Stimulated activated CD4-positive, alpha-beta T cell treated with anti-CD3 and anti-CD28 coated beads, Interleukin-2, amount 100 ng/mL, for 48 hours (primary cell): ENCODE results near the gene NFIX.

Experiments
- DNase-seq, 2 donors: peaks; one replicate each; pipeline ENCODE4 v3.0.0-alpha.2; 2020

Gene NFIX

DNA sequence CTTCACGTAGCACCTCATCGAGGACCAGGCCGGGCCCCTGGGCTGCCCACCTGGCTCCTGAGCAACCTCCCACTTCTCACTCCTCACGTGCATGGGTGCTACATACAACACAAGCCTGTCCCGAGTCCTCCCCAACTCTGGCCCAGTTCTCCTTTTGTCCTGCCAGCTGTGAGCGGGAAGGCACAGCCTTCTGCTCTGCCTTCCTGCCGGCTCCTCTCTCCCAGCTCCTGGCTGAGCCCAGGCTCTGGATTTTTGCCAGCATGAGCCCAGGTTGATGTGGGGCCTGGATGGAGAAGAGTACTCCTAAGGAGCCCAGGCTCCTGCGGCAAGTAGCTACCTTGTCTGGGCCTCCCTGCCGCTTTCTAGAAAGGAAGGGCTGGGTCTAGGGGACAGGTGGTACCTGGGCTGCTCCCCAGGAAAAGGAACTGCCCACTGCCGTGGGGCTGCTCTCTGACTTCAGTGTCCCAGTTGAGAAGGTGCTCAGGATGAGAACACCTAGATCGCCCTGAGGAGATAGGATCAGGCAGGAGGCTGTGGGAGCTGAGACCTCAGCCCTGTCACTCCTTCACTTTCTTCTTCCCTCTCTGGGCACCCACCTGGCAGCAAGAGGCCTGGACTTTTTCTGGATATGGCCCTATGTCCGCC, 83.7 kb downstream of the NFIX start:
- DNase-seq = no peak

- no peak for DNase-seq
These were observed 84.3 kb downstream of the NFIX start for GRCh38 chr19:13079542-13079986.

DNA sequence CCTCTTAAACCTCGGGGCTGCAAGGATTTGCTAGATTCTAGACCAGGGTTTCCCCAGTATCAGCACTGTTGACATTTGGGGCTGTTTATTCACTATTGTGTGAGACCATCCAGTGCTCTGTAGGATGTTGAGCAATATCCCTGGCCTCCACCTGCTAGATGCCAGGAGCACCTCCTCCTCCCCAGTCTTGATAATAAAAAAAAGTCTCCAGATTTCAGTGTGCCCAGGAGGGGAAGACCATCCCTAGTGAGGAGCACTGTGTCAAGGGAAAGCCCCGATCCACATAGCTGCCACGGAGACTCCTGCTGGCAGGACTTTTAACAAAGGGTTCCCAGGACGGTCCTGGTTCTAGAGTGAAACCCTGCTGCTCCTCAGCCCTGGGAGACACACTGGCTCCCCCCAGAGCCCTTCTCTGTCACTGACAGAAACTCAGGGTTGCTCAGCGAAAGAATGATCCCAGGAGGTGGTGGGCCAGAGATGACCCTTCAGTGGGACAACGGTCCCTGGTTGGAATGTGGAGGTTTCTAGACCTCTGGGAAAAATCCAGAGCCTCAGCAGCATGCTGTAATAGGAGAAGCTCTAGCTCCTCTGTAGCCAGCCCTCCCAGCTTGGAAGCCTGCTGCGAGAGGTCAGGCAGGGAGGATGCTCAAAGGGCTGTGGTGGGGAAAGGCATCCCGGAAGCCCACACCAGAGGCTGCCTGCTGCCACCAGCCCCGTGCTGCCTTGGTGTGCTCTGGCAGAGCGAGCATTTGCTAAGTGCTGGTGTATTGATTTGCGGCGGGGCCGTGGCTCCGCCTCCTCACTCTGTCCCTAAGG, 87.1 kb downstream of the NFIX start:
- no peak for DNase-seq

GRCh38 chr19:13083008-13083404, 87.7 kb downstream of the NFIX start:
- no peak for DNase-seq

DNA sequence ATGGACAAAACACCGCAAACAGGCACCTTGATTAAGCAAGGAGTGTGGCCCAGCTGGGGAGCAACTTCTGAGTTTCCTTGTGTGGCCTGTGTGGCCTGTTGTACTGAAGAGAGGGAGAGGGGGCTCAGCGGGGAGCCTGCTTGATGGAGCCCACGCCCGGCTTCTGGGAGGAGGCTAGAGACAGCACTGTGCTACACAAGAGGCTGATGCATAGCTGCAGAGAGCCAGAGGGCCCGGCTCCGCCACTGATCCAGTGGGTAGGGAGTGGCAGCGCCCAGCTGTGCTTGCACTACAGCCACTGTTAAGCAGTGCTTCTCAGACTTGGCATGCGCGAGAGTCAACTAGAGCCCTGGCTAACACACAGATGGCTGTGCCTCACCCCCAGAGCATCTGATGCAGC, 88.4 kb downstream of the NFIX start:
- no peak for DNase-seq

DNA sequence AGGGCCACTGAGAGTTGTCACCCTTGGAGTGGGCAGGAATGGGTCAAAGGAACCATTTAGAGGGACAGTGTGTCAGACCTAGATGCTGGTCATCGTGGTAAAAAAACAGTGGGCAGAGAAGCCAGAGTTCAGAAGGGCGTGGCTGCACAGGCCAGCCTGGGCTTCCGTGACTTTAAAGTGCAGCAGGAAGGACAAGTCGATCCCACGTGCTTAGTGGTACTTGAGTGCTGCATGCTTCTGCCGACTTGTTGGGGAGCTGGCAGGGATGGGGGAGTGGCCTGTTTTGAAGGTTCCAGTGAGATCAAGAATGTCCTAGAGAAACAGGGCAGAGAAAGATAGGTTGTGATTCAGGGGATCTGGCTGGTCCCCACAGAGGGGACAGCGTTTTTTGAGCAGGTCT, 90.4 kb downstream of the NFIX start:
- DNase-seq = no peak

- no peak for DNase-seq
These were observed 91.1 kb downstream of the NFIX start for GRCh38 chr19:13086341-13086740.

DNA sequence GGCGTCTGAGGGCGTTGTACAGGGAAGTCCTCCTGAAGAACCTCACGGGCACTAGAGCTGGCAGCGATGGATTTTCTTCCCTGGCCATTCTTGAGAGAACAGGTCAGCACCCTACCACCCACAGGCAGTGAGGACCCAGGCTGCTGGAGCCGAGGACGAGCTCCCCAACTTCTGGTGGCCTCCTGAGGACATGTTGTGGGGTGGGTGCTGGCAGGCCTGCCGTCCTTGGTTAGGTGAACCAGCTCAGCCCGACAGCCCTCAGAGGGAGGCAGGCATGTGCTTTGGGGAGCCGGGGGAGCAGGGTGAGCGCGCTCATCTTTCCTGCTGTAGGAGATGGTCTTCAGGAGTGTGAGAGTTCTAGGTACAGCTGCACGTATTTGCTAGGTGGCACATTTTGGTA, 92.0 kb downstream of the NFIX start:
- DNase-seq = no peak

GRCh38 chr19:13087795-13088537, 92.7 kb downstream of the NFIX start:
- no peak for DNase-seq

DNA sequence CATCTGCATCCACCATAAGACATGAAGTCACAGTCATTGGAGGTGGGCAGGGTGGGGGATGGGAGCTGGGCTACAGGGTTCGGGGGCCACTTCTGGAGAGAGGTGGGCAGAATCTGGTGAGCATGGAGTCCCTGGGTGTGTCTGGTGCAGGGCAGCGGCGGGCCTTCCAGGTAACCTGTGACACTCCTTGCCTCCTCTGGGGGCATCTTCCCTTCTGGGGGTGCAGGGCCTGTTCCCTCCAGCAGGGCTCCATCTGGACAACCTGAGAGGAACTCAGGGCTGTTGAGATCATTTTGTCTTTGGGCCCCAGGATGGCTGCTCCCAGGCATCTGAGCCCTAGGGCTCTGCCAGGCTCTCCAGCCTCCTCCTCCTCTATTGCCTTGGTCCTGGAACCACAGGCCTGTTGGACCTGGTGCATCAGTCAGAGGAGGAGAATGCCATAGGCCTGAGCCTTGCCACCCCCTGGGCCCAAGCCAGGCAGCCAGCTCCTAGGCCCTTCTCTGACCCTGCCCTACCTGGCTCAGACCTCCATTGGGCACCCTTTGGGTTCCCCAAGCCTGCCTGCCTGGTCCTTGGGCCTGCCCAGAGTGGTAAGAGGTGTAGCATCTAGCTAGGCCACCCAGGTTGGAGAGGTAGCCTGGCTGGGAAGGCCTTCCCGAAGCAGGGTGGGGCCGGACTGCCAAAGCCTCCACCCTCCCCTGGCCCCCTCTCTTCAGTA, 94.0 kb downstream of the NFIX start:
- DNase-seq = no peak

GRCh38 chr19:13089857-13090507, 94.7 kb downstream of the NFIX start:
- no peak for DNase-seq

DNA sequence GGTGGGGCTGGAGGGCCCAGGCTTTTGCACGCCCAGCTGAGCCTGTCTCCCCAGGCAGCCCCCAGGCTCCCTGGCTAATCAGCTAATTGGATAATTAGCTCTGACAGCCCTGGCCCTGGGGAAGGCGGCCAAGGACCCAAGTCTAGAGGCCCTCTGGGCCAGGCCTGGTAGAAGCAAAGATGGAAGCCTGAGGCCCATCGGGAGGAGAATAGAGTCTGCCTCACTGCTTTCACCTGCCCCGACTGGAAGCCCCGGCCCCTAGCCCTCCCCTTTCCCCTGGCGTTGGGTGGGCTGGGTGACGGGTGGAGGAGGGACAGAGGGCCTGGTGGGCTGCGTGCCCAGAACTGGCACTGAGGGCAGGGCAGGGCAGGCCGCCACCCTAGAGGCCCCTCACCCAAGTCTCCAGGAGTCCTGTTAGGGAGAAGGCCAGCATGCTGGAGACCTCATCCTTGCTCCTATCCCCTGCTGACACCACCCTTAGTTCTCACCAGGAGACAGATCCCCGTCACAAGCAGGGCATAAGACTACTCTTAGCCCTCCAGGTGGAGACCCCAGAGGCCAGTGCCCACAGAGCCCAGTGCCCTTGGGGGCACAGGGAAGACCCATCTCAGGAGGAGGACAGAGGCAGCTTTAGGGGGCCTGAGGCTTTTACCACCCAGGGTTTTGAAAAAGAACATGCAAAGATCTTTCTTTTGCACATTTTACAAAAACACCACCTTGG, 95.4 kb downstream of the NFIX start:
- no peak for DNase-seq

- no peak for DNase-seq
These were observed 96.3 kb downstream of the NFIX start for GRCh38 chr19:13091400-13092157.

- DNase-seq = no peak
These were observed 96.9 kb downstream of the NFIX start for GRCh38 chr19:13092158-13092543.

DNA sequence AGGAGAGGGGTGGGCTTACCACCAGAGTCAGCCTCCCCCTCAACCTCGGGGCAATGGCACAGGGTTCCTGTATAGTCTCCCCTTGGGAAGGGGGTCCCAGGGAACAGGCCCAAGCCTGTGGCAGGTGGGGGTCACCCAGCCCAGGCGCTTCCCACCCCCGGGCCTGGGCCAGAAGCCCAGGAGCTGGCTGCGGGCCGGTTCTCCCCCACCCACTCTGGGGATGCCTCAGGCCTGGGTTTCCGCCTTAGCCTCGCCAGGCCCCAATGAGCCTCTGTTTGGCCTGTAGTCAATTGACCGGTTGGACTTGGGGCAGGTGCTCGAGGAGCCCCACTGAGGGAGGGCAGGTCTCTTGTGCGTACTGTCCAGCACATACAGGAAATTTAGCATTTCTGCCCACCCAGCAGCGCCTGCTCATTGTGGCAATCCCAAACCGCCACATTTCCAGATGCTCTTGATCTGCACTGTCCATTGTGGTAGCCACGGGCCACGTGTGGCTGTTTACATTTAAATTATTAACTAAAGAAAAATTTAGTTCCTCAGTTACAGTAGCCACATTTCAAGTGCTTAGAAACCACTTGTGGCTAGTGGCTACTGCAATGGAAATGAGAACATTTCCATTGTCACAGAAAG, 97.4 kb downstream of the NFIX start:
- DNase-seq = no peak

DNA sequence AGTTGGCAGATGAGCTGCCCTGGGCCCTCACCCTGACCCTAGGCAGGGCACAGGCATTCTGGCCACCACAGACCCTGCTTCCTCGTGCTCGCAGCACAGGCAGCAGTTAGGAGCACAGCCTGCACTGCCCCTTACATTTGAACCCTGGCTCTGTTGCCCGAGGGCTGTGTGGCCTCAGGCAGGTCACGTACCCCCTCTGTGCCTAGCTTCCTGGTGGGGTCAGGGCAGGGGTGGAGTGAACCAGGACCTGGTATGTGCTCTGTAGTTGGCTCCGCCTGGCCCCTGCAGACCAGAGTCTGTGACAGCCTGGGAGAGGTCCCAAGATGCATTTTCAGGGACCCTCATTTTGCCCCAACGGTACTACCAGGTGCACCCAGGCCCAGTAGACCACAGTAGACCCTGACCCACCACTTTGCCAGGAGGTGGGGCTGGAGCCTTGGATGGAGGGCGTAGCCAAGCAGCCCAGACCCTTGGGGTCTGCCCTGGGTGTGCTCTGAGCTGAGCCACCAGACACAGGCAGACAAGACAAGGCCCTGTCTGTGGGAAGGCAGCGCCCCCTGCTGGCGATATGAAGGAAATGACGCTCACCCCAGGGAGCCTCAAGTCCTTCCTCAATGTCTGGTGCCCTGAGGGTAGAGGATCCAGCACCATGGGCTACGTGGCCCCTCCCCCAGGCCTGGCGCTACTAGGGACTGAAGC, 98.3 kb downstream of the NFIX start:
- peak; percentile 70 to 79 for DNase-seq

- no peak for DNase-seq
These were observed 98.8 kb downstream of the NFIX start for GRCh38 chr19:13094106-13094504.

DNA sequence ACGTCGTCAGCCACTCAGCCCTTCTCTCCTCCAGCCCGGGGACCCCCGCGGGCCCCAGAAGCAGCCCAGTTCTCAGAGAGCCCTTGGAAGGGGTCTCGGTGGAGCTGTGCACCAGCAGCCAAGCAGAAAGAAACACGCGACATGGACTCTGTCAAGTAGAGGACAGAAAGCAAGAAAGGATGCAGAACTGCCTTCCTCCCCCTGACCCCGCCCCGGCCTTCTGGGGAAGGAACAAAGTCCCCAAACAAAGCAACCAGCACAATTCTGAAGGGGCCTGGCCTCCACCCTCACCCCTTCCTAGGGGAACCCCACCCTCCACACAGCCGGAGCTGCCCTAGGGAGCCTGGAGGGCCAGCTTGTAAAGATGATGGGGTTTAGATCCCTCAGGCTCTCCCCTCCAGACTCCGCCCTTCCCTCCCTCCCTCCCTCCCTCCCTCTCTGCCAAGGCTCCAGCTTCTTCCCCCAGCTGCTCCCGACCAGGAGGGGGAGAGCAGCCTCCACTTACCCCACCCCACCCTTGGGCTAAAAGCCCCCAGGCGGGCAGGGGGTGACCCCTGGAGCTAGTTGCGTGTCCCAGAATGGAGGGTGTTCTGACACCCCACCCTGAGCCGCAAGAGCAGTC, 99.6 kb downstream of the NFIX start:
- DNase-seq = no peak

GRCh38 chr19:13095393-13095784, 100.1 kb downstream of the NFIX start:
- no peak for DNase-seq
